GM18508 (cell line): Measurements from ENCODE around the gene ABCG1.

Experiments used
- ATAC-seq: cut with Tn5 transposase; IDR thresholded peaks from one replicate; pipeline ENCODE4 v1.9.1; 2021; ENCODE audit warnings: moderate number of reproducible peaks; ENCODE audit not compliant: insufficient read depth, unreplicated experiment

ABCG1 gene

DNA sequence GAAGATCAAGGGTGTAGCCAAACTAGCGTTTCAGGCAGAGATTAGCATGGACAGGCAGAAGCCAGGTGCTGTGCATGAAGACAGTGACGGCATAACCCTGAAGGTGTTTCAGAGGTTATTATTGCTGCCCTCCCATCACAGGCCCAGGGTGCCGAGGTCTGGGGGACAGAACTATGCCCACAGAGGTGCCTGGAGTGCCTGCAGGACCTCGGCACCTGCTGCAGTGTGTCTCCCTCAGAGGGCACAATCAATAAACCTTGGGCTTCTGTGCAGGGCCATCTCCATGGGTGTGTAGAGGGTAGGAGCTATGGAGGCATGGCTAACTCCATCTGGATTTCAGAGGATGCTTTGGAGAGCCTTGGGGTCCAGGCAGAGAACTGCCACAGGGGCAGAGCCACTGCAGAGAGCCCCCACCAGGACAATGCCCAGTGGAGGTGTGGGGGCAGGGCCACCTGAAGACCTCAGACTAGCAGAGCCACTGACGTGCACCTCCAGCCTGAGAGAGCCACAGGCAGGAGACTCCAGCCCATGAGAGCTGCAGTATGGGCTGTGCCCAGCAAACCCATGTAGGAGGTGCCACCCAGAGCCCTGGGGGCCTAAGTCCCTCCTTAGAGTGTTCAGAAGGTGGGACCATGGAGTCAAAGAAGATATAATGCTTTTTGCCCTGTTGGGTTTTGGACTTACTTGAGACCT lies 5.7 kb upstream of the ABCG1 start:
- ATAC-seq, result no peak

DNA sequence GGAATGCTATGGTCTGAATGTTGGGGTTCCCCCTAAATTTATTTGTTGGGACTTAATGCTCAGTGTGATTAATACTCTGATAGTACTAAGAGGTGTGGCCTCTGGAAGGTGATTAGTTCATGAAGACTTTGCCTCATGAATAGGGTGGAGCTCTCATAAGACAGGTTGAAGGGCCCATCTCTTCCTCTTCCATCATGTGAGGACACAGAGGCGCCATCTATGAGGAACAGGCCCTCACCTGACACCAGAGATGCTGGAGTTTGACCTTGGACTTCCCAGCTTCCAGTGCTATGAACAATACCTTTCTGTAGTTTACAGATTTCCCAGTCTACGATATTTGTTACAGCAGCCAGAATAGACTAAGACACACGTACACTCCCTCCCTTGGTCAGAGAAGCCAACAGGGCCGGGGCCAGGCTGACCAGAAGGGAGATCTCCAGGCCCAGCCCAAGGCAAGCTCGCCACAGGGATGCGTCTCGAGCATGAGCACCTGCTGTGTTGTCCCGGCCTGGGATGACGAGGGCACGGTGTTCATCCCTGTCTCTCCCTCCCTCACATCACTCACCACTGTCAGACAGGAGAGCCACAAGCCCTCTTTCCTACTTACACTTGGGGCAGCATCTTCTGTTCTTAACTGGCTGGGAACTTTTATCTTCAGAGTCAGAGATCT lies 4.7 kb upstream of the ABCG1 start:
- no peak for ATAC-seq

GRCh38 chr21:42214921-42215320 lies 4.0 kb upstream of the ABCG1 start:
- no peak for ATAC-seq

DNA sequence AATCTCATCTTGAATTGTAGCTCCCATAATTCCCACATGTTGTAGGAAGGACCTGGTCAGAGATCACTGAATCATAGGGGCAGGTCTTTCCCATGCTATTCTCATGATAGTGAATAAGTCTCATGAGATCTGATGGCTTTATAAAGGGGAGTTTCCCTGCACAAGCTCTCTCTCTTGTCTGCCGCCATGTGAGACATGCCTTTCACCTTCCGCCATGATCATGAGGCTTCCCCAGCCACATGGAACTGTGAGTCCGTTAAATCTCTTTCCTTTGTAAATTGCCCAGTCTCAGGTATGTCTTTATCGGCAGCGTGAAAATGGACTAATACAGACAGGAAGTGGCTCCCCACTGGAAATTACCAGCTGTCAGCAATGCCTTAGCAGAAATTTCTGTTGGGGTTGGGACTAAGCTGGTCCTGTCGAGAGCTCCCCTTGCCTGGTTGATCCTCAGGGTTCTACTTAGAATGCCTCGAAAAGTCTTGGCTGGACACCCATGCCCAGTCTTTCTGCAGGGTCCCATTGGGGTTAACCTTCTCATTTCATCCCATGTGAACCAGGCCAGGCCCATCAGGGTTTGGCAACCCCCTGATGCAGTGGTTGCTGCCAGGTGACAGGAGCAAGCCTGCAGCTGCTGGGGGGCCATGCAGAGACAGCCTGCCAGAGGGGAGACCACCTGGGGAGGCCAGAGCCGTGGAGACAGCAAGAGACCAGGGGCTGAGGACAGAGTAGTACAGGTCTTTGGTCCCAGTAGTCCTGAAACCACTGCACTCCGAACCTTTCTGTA lies 2.8 kb upstream of the ABCG1 start:
- ATAC-seq, result no peak

GRCh38 chr21:42216726-42217572 lies 2.0 kb upstream of the ABCG1 start:
- ATAC-seq, result no peak

DNA sequence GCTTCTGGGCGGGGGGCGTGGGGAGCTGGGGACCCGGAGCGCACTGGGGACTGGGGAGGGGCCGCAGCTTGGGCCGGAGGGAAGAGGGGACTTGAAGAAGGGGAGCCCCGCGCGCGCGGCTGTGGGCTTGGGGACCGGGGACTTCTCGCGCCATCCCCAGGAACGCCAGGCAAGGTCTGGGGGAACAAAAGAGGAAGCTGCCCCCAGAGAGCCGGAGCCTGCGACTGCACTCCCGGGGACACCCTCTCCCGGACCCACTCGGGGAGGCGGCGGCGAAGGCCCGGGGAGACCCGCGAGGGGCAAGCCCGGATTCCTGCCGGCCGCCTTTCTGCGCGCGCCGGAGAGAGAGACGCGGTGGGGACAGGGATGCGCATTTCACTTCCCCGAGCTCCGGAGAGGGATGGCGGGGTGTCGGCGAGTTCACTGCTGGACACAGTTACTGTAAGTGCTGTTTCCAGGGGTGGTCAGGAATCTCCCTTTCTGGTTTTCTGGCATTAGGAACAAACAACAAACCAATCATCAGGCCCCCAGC lies 732 bp downstream of the ABCG1 start:
- no peak for ATAC-seq

DNA sequence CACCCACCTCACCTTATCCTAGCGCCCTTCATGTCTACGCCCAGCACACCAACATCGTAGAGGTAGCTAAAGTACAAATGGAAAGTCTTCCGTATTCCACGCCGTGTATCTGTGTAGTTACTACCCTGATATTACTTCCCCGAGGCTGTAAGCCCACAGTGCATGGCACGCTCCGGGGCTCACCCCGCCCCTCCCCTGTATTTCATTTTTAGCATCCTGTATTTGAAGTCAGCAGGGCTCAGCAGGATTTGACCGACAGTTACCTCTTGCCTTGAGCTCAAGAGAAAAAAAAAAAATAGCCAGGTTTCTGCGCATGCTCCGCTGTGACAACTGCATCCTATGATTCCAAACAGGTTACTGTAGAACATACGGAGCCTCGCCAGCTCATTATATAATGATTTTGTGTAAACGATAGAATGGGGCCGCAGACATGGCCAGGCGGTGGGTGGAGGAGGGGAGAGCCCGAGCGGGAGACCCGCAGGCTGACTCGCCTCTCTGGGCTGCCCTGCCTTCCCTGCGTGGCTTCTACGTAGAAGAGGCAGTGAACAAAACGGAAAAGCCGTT lies 1.3 kb downstream of the ABCG1 start:
- no peak for ATAC-seq

GRCh38 chr21:42221581-42222345 lies 2.8 kb downstream of the ABCG1 start:
- no peak for ATAC-seq

DNA sequence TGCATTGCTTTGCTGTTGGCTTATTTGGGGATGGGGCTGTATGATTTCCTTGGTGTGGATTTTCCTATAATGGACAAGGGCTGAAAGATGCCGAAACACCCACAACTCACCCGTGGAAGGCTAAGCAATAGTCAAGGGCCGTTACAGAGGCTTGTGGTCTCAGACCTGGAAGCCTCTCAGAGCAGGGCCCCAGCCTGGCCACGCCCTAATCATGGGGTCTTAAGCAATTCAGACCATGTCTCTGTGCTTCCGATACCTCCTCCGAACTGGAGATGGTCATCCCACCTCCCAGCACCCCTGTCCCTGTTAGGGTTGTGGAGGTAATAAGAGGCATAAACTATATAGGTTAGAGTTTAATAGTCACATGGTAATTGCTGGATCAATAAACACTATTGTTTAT lies 3.4 kb downstream of the ABCG1 start:
- ATAC-seq, result no peak

DNA sequence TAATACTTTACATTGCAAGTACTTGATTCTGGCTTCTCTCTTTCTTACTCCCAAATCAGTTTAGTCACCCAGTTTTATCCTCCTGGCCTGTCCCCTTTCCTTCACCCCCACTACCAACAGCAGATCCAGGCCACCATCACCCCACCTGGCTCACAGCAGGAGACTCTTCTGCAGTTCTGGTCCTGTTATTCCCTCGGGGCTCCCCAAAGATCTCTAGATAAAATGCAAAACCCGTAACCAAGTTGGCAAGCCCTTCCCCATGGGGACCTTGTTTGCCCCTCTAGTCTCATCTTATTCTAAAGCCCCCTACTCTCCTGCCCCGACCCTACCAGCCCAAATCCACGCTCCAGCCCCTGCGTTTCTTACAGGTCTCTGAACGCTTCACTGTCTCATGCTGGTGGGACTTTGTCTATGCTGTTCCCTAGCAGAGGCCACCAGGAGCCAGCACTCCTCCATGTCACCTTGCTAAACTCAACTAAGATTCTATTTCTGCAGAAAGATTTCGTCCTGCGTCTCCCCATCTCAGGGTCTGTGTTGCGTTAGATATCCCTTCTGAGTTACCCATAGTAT lies 4.0 kb downstream of the ABCG1 start:
- ATAC-seq, result no peak

DNA sequence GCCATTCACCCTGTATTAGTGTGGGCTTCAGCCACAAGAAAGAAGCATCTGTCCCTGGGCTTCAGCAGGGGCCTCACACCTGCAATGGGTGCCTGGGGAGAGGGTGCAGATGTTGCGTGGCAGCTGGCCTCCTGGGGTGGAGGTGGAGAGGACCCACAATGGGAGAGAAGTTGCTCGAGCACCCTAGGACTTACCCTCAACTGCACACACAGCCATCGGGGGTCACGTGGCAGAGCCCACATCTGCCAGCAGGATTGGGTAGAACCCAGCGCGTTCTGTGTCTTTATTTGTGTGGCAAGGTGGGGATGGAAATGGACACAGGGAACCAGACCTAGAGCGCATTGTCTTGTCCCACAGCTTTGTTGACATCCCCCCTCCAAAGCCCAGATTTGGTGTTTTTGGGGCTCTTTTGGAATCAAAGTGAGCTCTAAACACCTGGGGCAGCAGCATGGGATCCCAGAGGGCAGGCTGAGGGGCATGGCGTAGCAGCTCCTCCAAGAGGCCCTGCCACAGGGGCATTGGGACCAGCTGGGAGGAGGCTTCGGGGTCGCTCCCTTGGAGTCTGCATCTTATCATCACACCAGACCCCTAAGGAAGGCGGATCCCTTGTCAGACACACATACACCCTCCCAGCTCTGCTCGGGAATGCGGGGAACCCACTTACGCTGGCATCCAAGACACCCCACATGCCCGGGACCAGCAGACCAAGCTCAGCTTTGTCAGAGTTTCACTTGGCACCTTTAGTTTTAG lies 5.1 kb downstream of the ABCG1 start:
- ATAC-seq, result no peak

DNA sequence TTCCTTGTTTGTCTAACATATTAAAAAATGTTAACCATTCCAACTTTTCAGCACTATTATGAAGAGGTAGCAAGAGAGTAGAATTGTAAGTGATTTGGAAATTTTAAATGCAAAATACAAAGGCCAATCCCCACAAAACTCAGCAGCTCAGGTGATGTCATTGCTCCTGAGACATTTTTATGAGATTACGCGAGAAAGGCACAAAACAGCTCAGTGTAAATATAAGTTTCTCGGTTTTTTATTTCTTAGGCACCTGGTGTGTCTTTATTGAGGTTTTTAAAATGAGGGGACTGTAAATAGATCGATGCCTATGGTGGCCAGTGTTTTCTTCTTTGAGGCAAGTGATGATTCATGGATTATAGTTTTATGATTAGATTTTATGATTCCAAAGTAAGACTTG lies 6.1 kb downstream of the ABCG1 start:
- ATAC-seq, result no peak

GRCh38 chr21:42225571-42226155 lies 6.7 kb downstream of the ABCG1 start:
- no peak for ATAC-seq

- no peak for ATAC-seq
Measured at GRCh38 chr21:42226626-42227025, 7.7 kb downstream of the ABCG1 start.

GRCh38 chr21:42227909-42228708 lies 9.2 kb downstream of the ABCG1 start:
- peak; percentile 76 for ATAC-seq

DNA sequence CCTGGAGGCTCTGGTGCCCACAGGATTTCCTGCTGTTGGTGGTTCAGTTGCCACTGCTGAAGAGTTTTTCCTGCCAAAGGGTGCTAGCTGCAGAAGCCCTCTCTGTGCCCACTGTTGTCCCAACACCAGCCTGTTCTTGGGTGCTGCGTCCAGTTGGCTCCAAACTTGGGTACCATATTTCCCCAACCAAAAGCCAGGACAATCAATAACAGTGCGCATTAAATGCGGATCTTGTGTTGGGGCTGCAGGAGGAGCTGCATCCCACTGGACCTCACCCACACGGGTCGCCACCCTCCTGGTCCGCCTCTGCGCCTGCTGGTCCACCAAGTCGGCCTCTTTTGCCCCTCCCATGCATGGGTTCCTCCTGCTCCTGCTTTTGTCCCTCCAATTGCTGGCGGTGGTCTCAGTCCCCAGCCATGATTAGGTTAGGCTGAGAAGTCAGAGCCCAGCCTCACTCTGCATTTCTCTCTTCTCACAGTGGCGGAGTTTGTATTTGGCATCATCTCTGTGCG lies 9.8 kb downstream of the ABCG1 start:
- no peak for ATAC-seq

GRCh38 chr21:42229676-42230075 lies 10.7 kb downstream of the ABCG1 start:
- no peak for ATAC-seq
